Mesenchymal stem cell (in vitro differentiated cells and primary cell): ENCODE measurements around the gene MYLK.

Experiments used
- DNase-seq: peaks from one replicate; pipeline ENCODE4 v3.0.0-alpha.2; 2013
- H2AFZ ChIP-seq: one replicate; pipeline ENCODE4 v1.6.1; 2013; ENCODE audit warnings: low read depth, mild to moderate bottlenecking, control low read depth, inconsistent platforms, low read length, moderate library complexity
- H2AK5ac ChIP-seq: 2 replicates; pipeline ENCODE4 v1.6.1; 2013; ENCODE audit warnings: low read length, moderate library complexity, mild to moderate bottlenecking, inconsistent platforms; ENCODE audit not compliant: severe bottlenecking
- H2BK120ac ChIP-seq: one replicate; pipeline ENCODE4 v1.6.1; 2013; ENCODE audit warnings: low read depth, mild to moderate bottlenecking, inconsistent platforms, low read length, moderate library complexity
- H2BK12ac ChIP-seq, 2 experiments: one replicate each; pipeline ENCODE4 v1.6.1; 2013; ENCODE audit warnings: inconsistent platforms in 2 of 2, low read length in 2 of 2, mild to moderate bottlenecking in 2 of 2, moderate library complexity in 2 of 2, control low read depth in 1 of 2
- H2BK15ac ChIP-seq: one replicate; pipeline ENCODE4 v1.6.1; 2013; ENCODE audit warnings: mild to moderate bottlenecking, low read depth, inconsistent platforms; ENCODE audit not compliant: poor library complexity, severe bottlenecking
- H2BK5ac ChIP-seq: 2 replicates; pipeline ENCODE4 v1.6.1; 2013; ENCODE audit warnings: low read depth, mild to moderate bottlenecking, low read length, control low read depth, inconsistent platforms; ENCODE audit not compliant: poor library complexity, severe bottlenecking
- H3K14ac ChIP-seq, 2 experiments: one replicate each; pipeline ENCODE4 v1.6.1; 2013; ENCODE audit warnings: inconsistent platforms in 2 of 2, low read length in 2 of 2, control low read depth in 1 of 2, mild to moderate bottlenecking in 1 of 2, moderate library complexity in 1 of 2
- H3K18ac ChIP-seq, 2 experiments: one replicate each; pipeline ENCODE4 v1.6.1; 2013; ENCODE audit warnings: inconsistent platforms in 2 of 2, low read length in 2 of 2, control low read depth in 1 of 2, low read depth in 1 of 2, mild to moderate bottlenecking in 1 of 2
- H3K23ac ChIP-seq, 2 experiments: one replicate each; pipeline ENCODE4 v1.6.1; 2013; ENCODE audit warnings: inconsistent platforms in 2 of 2, low read length in 2 of 2, mild to moderate bottlenecking in 2 of 2, moderate library complexity in 2 of 2, control low read depth in 1 of 2
- H3K27ac ChIP-seq: 2 replicates; pipeline ENCODE4 v1.5.1; 2013; ENCODE audit warnings: mild to moderate bottlenecking, moderate library complexity, low read length, control low read depth, inconsistent platforms; ENCODE audit not compliant: poor library complexity, severe bottlenecking
- H3K27me3 ChIP-seq, 2 experiments: 2 replicates each; pipeline versions ENCODE4 v1.6.1 to v1.7.0; 2013; ENCODE audit warnings: low read length in 2 of 2, mild to moderate bottlenecking in 2 of 2, moderate library complexity in 2 of 2, control low read depth in 1 of 2, inconsistent platforms in 1 of 2; ENCODE audit not compliant: control insufficient read depth in 1 of 2, insufficient read depth in 1 of 2
- H3K36me3 ChIP-seq, 2 experiments: 2 replicates each; pipeline versions ENCODE4 v1.6.1 to v1.7.0; 2013; ENCODE audit warnings: low read length in 2 of 2, control low read depth in 1 of 2, inconsistent platforms in 1 of 2, low read depth in 1 of 2, mild to moderate bottlenecking in 1 of 2; ENCODE audit not compliant: insufficient read depth in 2 of 2, control insufficient read depth in 1 of 2
- H3K4ac ChIP-seq, 2 experiments: one replicate each; pipeline ENCODE4 v1.6.1; 2013; ENCODE audit warnings: inconsistent platforms in 2 of 2, low read length in 2 of 2, mild to moderate bottlenecking in 2 of 2, moderate library complexity in 2 of 2, control low read depth in 1 of 2, low read depth in 1 of 2
- H3K4me1 ChIP-seq: 2 replicates; pipeline ENCODE4 v1.6.1; 2013; ENCODE audit warnings: low read depth, low read length, control low read depth; ENCODE audit not compliant: control insufficient read depth, insufficient read depth
- H3K4me2 ChIP-seq: 2 replicates; pipeline ENCODE4 v1.6.1; 2013; ENCODE audit warnings: low read length, mild to moderate bottlenecking, inconsistent platforms; ENCODE audit not compliant: poor library complexity, severe bottlenecking
- H3K4me3 ChIP-seq, 2 experiments: 2 replicates each; pipeline versions ENCODE4 v1.5.1 to v1.7.0; 2013; ENCODE audit warnings: low read length in 2 of 2, mild to moderate bottlenecking in 2 of 2, control low read depth in 1 of 2, low read depth in 1 of 2; ENCODE audit not compliant: insufficient read depth in 1 of 2
- H3K79me1 ChIP-seq: replicated peaks from 2 replicates; pipeline ENCODE4 v1.6.1; 2013; ENCODE audit warnings: mild to moderate bottlenecking, control low read depth, low read length, inconsistent platforms; ENCODE audit not compliant: poor library complexity, severe bottlenecking
- H3K9ac ChIP-seq: 2 replicates; pipeline ENCODE4 v1.7.0; 2013; ENCODE audit warnings: mild to moderate bottlenecking, low read length, moderate library complexity
- H3K9me3 ChIP-seq: 2 replicates; pipeline ENCODE4 v1.7.0; 2013; ENCODE audit warnings: mild to moderate bottlenecking, low read length; ENCODE audit not compliant: control insufficient read depth
- H4K8ac ChIP-seq: one replicate; pipeline ENCODE4 v1.6.1; 2013; ENCODE audit warnings: inconsistent platforms, mild to moderate bottlenecking, low read length, moderate library complexity
- H4K91ac ChIP-seq: one replicate; pipeline ENCODE4 v1.6.1; 2013; ENCODE audit warnings: mild to moderate bottlenecking, low read length, inconsistent platforms
- WGBS: methylation state at CpG from one replicate; pipeline ENCODE4 v1.1.7; 2013; ENCODE audit warnings: mixed read lengths; 5-methylcytosine and 5-hydroxymethylcytosine counted together

MYLK gene

GRCh38 chr3:123821920-123822319, 62.2 kb downstream of the MYLK start:
- H3K4me2 ChIP-seq, result no peak overlapping the region
- H3K4me3 ChIP-seq, result no peak overlapping the region
- no peaks in the 10 kb centered on the region for H3K27me3 ChIP-seq
- no peak overlapping the region for H3K27ac ChIP-seq
- H3K4me1 ChIP-seq, result peaks cover 16% of the 10 kb centered on the region
- H3K18ac ChIP-seq, result no peak overlapping the region
- no peak overlapping the region for H4K8ac ChIP-seq
- peaks cover 35 to 50% of the 10 kb centered on the region in 2 experiments for H3K36me3 ChIP-seq
- H3K14ac ChIP-seq, result no peak overlapping the region
- no peak overlapping the region for H2BK12ac ChIP-seq
- no peak overlapping the region for H3K23ac ChIP-seq
- no peak overlapping the region for H2AK5ac ChIP-seq
- H2AFZ ChIP-seq, result no peak overlapping the region
- H3K4ac ChIP-seq, result no peak overlapping the region
- 100% methylated on average over 1 of the region's 1 CpG for WGBS
- H2BK120ac ChIP-seq, result no peak overlapping the region
- no peak overlapping the region for H2BK5ac ChIP-seq
- peaks cover 40% of the 10 kb centered on the region for H3K79me1 ChIP-seq
- no peak overlapping the region for H3K9ac ChIP-seq
- H4K91ac ChIP-seq, result no peak overlapping the region
- no peak overlapping the region for H2BK15ac ChIP-seq
- no peak for DNase-seq
- H3K9me3 ChIP-seq, result peaks cover 41% of the 10 kb centered on the region

- Histone ChIP-seq H3K27me3 (no peaks in the 10 kb centered on the region), H3K9me3 (peaks cover 22% of the 10 kb centered on the region), H3K4me3 (no peak overlapping the region), H2BK12ac (peak overlapping the region; percentile 61 to 75), H2BK120ac (no peak overlapping the region), H3K4me1 (peaks cover 21% of the 10 kb centered on the region), H3K27ac (peak overlapping the region; percentile 71), H3K79me1 (peaks cover 27% of the 10 kb centered on the region), H3K4me2 (no peak overlapping the region), H3K9ac (no peak overlapping the region), H4K91ac (no peak overlapping the region), H3K14ac (no peak overlapping the region), H2BK15ac (no peak overlapping the region), H3K18ac (peak overlapping the region in 1 of 2 experiments; percentile 67), H3K23ac (no peak overlapping the region), H3K36me3 (peaks cover 19 to 38% of the 10 kb centered on the region in 2 experiments), H2AFZ (no peak overlapping the region), H3K4ac (peak overlapping the region in 1 of 2 experiments; percentile 39), H2BK5ac (no peak overlapping the region), H2AK5ac (peak overlapping the region; percentile 79), H4K8ac (no peak overlapping the region)
- no peak for DNase-seq
- 77% methylated on average over 1 of the region's 1 CpG for WGBS
These were observed 64.2 kb downstream of the MYLK start for GRCh38 chr3:123819949-123820348.

GRCh38 chr3:123818921-123819429, 65.2 kb downstream of the MYLK start:
- Histone ChIP-seq H4K8ac (peak overlapping the region; percentile 64), H4K91ac (no peak overlapping the region), H3K9me3 (peaks cover 16% of the 10 kb centered on the region), H3K36me3 (peaks cover 18 to 33% of the 10 kb centered on the region in 2 experiments), H3K27me3 (no peaks in the 10 kb centered on the region), H3K9ac (no peak overlapping the region), H3K18ac (peak overlapping the region in 1 of 2 experiments; percentile 46), H3K4me1 (peaks cover 23% of the 10 kb centered on the region), H3K23ac (no peak overlapping the region), H2BK12ac (no peak overlapping the region), H2BK5ac (peak overlapping the region; percentile 85), H3K27ac (peak overlapping the region; percentile 96), H2BK120ac (no peak overlapping the region), H3K79me1 (peaks cover 25% of the 10 kb centered on the region), H2AFZ (no peak overlapping the region), H3K4me2 (no peak overlapping the region), H3K14ac (no peak overlapping the region), H3K4me3 (no peak overlapping the region), H3K4ac (no peak overlapping the region), H2BK15ac (no peak overlapping the region), H2AK5ac (peak overlapping the region; percentile 89)
- peak; percentile 87 for DNase-seq
- WGBS, result 5% methylated on average over 2 of the region's 2 CpGs

GRCh38 chr3:123818324-123818920, 65.7 kb downstream of the MYLK start:
- H3K4me3 ChIP-seq, result no peak overlapping the region
- no peak overlapping the region for H2AFZ ChIP-seq
- H2BK120ac ChIP-seq, result no peak overlapping the region
- no peaks in the 10 kb centered on the region for H3K27me3 ChIP-seq
- no peak overlapping the region for H4K91ac ChIP-seq
- peak overlapping the region; percentile 96 for H3K27ac ChIP-seq
- DNase-seq, result peak; percentile 75
- H3K23ac ChIP-seq, result no peak overlapping the region
- WGBS, result no CpG with 5 or more reads among the region's 5 CpGs
- peaks cover 23% of the 10 kb centered on the region for H3K79me1 ChIP-seq
- H3K14ac ChIP-seq, result no peak overlapping the region
- H3K4me1 ChIP-seq, result peaks cover 24% of the 10 kb centered on the region
- H3K9ac ChIP-seq, result no peak overlapping the region
- no peak overlapping the region for H2BK15ac ChIP-seq
- peaks cover 13 to 29% of the 10 kb centered on the region in 2 experiments for H3K36me3 ChIP-seq
- peak overlapping the region; percentile 90 for H2AK5ac ChIP-seq
- no peak overlapping the region for H3K4me2 ChIP-seq
- peaks cover 16% of the 10 kb centered on the region for H3K9me3 ChIP-seq
- peak overlapping the region; percentile 52 for H4K8ac ChIP-seq
- H2BK5ac ChIP-seq, result peak overlapping the region; percentile 60
- H3K18ac ChIP-seq, result no peak overlapping the region
- no peak overlapping the region for H3K4ac ChIP-seq
- H2BK12ac ChIP-seq, result peak overlapping the region in 1 of 2 experiments; percentile 19
